HG03469 (cell line): ENCODE results near the gene PARN.
A peak's percentile ranks its signal among the peaks of the same experiment; 100 is the strongest.
"Not testable (repeated sequence)": the region's sequence is repeated elsewhere in the genome, so short reads cannot be mapped to it uniquely, and the experiment has no call there.

Experiments used
- ATAC-seq: cut with Tn5 transposase; IDR thresholded peaks from one replicate; pipeline ENCODE4 v1.9.1; 2021; ENCODE audit warnings: mild to moderate bottlenecking, moderate library complexity, moderate number of reproducible peaks; ENCODE audit not compliant: unreplicated experiment

The PARN gene

GRCh38 chr16:14629919-14630619, at the start of gene PARN:
Gene PARN (minus strand): TSS chr16:14630260. CDS start chr16:14630125, 135 bp downstream.
- peak; percentile 36 for ATAC-seq

GRCh38 chr16:14678748-14679497, 48.9 kb upstream of the PARN start:
- no peak for ATAC-seq

- no peak for ATAC-seq
Measured at GRCh38 chr16:14677627-14678026, 47.6 kb upstream of the PARN start.

- ATAC-seq, result no peak
Measured at GRCh38 chr16:14676633-14677032, 46.6 kb upstream of the PARN start.

- no peak for ATAC-seq
Measured at GRCh38 chr16:14672403-14672971, 42.4 kb upstream of the PARN start.

- ATAC-seq, result no peak
Measured at GRCh38 chr16:14669776-14670175, 39.7 kb upstream of the PARN start.

- ATAC-seq, result no peak
Measured at GRCh38 chr16:14668556-14669223, 38.6 kb upstream of the PARN start.

- no peak for ATAC-seq
Measured at GRCh38 chr16:14667347-14668266, 37.5 kb upstream of the PARN start.

GRCh38 chr16:14658063-14658462, 28.0 kb upstream of the PARN start:
- peak; percentile 58 for ATAC-seq

- ATAC-seq, result no peak
Measured at GRCh38 chr16:14652726-14653125, 22.7 kb upstream of the PARN start.

GRCh38 chr16:14650629-14651028, 20.6 kb upstream of the PARN start:
- ATAC-seq, result no peak

GRCh38 chr16:14649816-14650215, 19.8 kb upstream of the PARN start:
- ATAC-seq, result no peak

- ATAC-seq, result no peak
Measured at GRCh38 chr16:14641926-14642325, 11.9 kb upstream of the PARN start.

- no peak for ATAC-seq
Measured at GRCh38 chr16:14641206-14641605, 11.1 kb upstream of the PARN start.

- no peak for ATAC-seq
Measured at GRCh38 chr16:14640538-14640937, 10.5 kb upstream of the PARN start.

- not testable (repeated sequence) for ATAC-seq
Measured at GRCh38 chr16:14636951-14637240, 6.8 kb upstream of the PARN start.

- not testable (repeated sequence) for ATAC-seq
Measured at GRCh38 chr16:14636179-14636950, 6.3 kb upstream of the PARN start.

- ATAC-seq, result no peak
Measured at GRCh38 chr16:14635395-14636165, 5.5 kb upstream of the PARN start.

- ATAC-seq, result no peak
Measured at GRCh38 chr16:14634389-14634725, 4.3 kb upstream of the PARN start.
